Right atrium auricular region (tissue), 2 donors: ENCODE results near the gene GMNN. TPM values are rescaled to one million over a fixed set of nuclear protein-coding genes. Genes with fewer than 3 reads are reported as not detected.
"Not testable (repeated sequence)": the region's sequence is repeated elsewhere in the genome, so short reads cannot be mapped to it uniquely, and the experiment has no call there.

Experiments used
- DNase-seq: peaks from one replicate; pipeline ENCODE4 v3.0.0-alpha.2; 2019; ENCODE audit warnings: low spot score
- H3K27ac ChIP-seq, 2 donors: fragments of 200-600 bp; sonication (generic); 1 replicate in 1 of 2; 2 replicates in 1 of 2; pipeline ENCODE4 v1.5.1; 2016 to 2019
- H3K27me3 ChIP-seq, 2 donors: fragments of 200-600 bp; sonication (generic); one replicate each; pipeline versions ENCODE4 v1.5.1 to v1.6.0; 2017 to 2019
- H3K36me3 ChIP-seq: fragments of 200-600 bp; sonication (generic); one replicate; pipeline ENCODE4 v1.5.1; 2016
- H3K4me1 ChIP-seq, 2 donors: fragments of 200-600 bp; sonication (generic); one replicate each; pipeline versions ENCODE4 v1.5.1 to v1.6.0; 2017 to 2019
- H3K4me3 ChIP-seq, 2 donors: fragments of 200-600 bp; sonication (generic); 1 replicate in 1 of 2; 2 replicates in 1 of 2; pipeline ENCODE4 v1.5.1; 2017 to 2019; ENCODE audit warnings: mild to moderate bottlenecking in 1 of 2, moderate library complexity in 1 of 2
- H3K9me3 ChIP-seq, 2 donors: fragments of 200-600 bp; sonication (generic); one replicate each; pipeline ENCODE4 v1.5.1; 2019
- CTCF ChIP-seq, 2 donors: fragments of 200-600 bp; sonication (generic); IDR thresholded peaks; one replicate each; pipeline ENCODE4 v1.5.1; 2019; ENCODE audit warnings: antibody characterized with exemption in 2 of 2
- total RNA-seq, 2 donors: library from RNA; depleted of rRNA; stranded (reverse); fragments of >200 nt; gene quantifications; one replicate each; pipeline ENCODE4 v1.1.0, GENCODE V29; 2016

The GMNN gene
- total RNA-seq, 2 donors from 2014 or later = 4.0 to 4.2 TPM

GRCh38 chr6:24759718-24760117, 15.0 kb upstream of the GMNN start:
- DNase-seq = no peak
- Histone ChIP-seq H3K4me1 (no peaks in the 10 kb centered on the region), H3K36me3 (no peaks in the 10 kb centered on the region), H3K27me3 (no peaks in the 10 kb centered on the region), H3K27ac (no peak overlapping the region), H3K9me3 (no peaks in the 10 kb centered on the region), H3K4me3 (no peak overlapping the region)
- TF ChIP-seq CTCF (IDR thresholded peaks at IDR 0.05) = no peak

GRCh38 chr6:24760210-24760609, 14.5 kb upstream of the GMNN start:
- TF ChIP-seq CTCF (IDR thresholded peaks at IDR 0.05) = no peak
- DNase-seq = no peak

GRCh38 chr6:24761193-24761835, 13.4 kb upstream of the GMNN start:
- Histone ChIP-seq H3K9me3 (no peaks in the 10 kb centered on the region), H3K36me3 (no peaks in the 10 kb centered on the region), H3K27me3 (no peaks in the 10 kb centered on the region), H3K27ac (no peak overlapping the region), H3K4me3 (no peak overlapping the region), H3K4me1 (no peaks in the 10 kb centered on the region)
- DNase-seq = no peak
- no peak for TF ChIP-seq CTCF (IDR thresholded peaks at IDR 0.05)

More at GRCh38 chr6:24760210-24760609, 14.5 kb upstream of the GMNN start:
- Histone ChIP-seq H3K4me1 (no peaks in the 10 kb centered on the region), H3K4me3 (no peak overlapping the region), H3K9me3 (no peaks in the 10 kb centered on the region), H3K27me3 (no peaks in the 10 kb centered on the region), H3K27ac (no peak overlapping the region), H3K36me3 (no peaks in the 10 kb centered on the region)

GRCh38 chr6:24761851-24762250, 12.9 kb upstream of the GMNN start:
- no peaks in the 10 kb centered on the region for H3K27me3 ChIP-seq
- DNase-seq = no peak
- no peak for TF ChIP-seq CTCF (IDR thresholded peaks at IDR 0.05)
- no peak overlapping the region for H3K4me3 ChIP-seq
- H3K4me1 ChIP-seq = no peaks in the 10 kb centered on the region
- H3K36me3 ChIP-seq = no peaks in the 10 kb centered on the region
- no peak overlapping the region for H3K27ac ChIP-seq
- H3K9me3 ChIP-seq = no peaks in the 10 kb centered on the region

DNA sequence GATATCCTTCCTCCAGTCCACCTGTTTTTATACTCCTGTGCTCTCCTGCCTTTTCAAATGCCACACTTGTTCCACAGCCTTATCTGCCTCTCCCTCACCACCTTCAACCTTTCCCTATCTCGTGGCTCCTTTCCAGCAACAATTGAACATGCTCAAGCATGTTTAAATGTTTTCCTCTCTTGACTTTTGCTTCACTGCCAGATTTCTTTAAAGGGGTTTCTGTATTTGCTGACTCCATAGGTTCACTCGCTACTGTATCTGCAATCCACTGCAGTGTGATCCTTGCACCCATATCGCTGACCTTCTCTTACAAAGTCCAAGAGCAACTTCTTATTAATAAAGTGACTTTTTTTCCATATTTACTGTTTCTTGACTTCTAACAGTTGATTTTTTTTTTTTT, 11.2 kb upstream of the GMNN start:
- DNase-seq = no peak
- no peak overlapping the region for H3K4me3 ChIP-seq
- TF ChIP-seq CTCF (IDR thresholded peaks at IDR 0.05) = no peak
- no peaks in the 10 kb centered on the region for H3K4me1 ChIP-seq
- H3K27me3 ChIP-seq = no peaks in the 10 kb centered on the region
- H3K36me3 ChIP-seq = no peaks in the 10 kb centered on the region
- no peak overlapping the region for H3K27ac ChIP-seq
- no peaks in the 10 kb centered on the region for H3K9me3 ChIP-seq

GRCh38 chr6:24764833-24765828, 9.6 kb upstream of the GMNN start:
- H3K36me3 ChIP-seq, DNase-seq, H3K9me3 ChIP-seq, H3K27me3 ChIP-seq, H3K4me1 ChIP-seq, H3K27ac ChIP-seq, H3K4me3 ChIP-seq: not testable (repeated sequence)

DNA sequence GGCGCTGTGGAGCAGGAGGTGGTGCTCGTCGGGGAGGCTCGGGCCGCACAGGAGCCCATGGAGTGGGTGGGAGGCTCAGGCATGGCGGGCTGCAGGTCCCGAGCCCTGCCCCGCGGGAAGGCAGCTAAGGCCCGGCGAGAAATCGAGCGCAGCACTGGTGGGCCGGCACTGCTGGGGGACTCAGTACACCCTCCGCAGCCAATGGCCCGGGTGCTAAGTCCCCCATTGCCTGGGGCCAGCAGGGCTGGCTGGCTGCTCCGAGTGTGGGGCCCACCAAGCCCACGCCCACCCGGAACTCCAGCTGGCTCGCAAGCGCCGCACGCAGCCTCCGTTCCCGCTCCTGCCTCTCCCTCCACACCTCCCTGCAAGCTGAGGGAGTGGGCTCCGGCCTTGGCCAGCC, 8.8 kb upstream of the GMNN start:
- not testable (repeated sequence) for H3K27me3 ChIP-seq, H3K4me1 ChIP-seq, H3K36me3 ChIP-seq, DNase-seq, H3K27ac ChIP-seq, H3K4me3 ChIP-seq, H3K9me3 ChIP-seq
